GM19099 (cell line): ENCODE measurements around the gene HEBP2.

Source experiments
- POLR2A ChIP-seq: IDR thresholded peaks from 3 replicates; pipeline ENCODE4 v1.6.1; 2011; ENCODE audit warnings: low read depth; ENCODE audit not compliant: insufficient read length; ENCODE audit errors: extremely low read depth

HEBP2 gene

GRCh38 chr6:138387577-138388368 lies 16.2 kb upstream of the HEBP2 start:
- TF ChIP-seq POLR2A = no peak

DNA sequence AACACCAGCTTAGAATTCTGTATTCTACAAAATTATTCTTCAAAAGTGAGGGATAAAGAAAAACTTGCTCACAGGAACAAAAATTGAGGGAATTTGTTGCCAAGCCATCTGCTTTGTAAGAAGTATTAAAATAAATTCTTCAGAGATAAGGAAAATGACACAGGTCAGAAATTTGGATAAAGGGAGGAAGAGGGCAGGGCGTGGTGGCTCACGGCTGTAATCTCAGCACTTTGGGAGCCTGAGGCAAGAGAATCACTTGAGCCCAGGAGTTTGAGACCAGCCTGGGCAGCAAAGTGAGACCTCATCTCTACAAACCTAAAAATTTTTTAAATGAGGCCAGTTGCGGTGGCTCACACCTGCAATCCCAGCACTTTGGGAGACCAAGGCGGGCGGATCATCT lies 14.5 kb upstream of the HEBP2 start:
- no peak for TF ChIP-seq POLR2A

- TF ChIP-seq POLR2A = no peak
These were observed 9.9 kb upstream of the HEBP2 start for GRCh38 chr6:138393871-138394783.

- no peak for TF ChIP-seq POLR2A
These were observed 7.3 kb upstream of the HEBP2 start for GRCh38 chr6:138396709-138397108.

DNA sequence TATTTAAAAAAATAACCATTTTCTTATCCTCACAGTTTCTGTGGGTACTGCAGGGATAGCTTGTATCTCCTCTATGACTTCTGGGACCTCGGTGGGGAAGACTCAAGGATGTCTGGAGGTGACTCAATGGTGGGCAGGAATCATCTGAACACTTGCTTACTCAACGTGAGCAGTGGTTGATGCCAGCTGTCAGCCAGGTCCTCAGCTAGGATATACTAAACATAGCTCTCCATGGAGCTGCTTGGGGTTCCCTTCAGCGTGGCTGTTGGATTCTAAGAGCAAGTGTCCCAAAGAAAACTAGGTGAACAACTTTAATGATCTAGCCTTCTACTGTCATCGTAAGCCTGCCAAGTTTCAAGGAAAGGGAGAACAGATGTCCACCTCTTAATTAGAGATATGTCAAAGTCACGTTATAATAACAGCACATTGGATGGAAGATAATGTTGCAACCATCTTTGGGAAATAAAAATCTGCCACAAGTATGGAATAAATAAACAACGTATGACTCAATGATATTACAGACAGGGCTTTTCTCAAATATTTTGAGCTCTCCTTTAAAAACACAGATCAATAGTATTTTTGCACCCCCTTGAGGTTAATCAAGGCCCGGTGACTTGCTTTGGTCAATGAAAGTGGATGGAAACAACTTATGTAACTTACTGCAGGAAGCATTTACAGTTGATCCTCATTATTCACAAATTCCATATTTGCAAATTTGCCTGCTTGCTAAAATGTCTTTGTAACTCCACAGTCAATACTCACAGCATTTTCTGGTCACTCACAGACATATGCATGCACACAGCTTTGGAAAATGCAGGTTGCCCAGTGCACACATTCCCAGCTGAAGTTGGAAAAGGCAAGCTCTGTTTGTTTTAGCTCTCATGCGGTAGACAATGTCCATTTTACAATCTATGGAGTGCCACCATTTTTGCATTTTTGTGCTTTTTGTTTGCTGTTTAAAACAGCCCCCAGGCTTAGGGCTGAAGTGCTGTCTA lies 6.6 kb upstream of the HEBP2 start:
- TF ChIP-seq POLR2A = no peak

DNA sequence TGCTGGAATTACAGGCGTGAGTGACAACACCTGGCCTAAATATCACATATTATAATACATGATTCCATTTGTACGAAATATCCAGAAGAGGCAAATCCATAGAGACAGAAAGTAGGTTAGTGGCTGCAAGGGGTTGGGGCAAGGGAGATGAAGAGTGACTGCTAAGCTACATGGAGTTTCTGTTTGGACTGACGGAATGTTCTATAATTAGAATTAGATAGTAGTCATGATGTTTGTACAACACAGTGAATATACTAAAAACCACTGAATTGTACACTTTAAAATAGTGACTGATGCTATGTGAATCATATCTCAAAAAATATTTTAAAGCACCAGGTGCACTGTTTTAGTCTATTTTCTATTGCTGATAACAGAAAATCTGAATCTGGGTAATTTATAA lies 3.7 kb upstream of the HEBP2 start:
- no peak for TF ChIP-seq POLR2A

GRCh38 chr6:138401960-138402837 lies 1.8 kb upstream of the HEBP2 start:
- TF ChIP-seq POLR2A = no peak

GRCh38 chr6:138402838-138403187 lies 1.2 kb upstream of the HEBP2 start:
- no peak for TF ChIP-seq POLR2A

- no peak for TF ChIP-seq POLR2A
These were observed 661 bp upstream of the HEBP2 start for GRCh38 chr6:138403324-138403800.

- TF ChIP-seq POLR2A = no peak
These were observed 779 bp downstream of the HEBP2 start for GRCh38 chr6:138404666-138405337.

DNA sequence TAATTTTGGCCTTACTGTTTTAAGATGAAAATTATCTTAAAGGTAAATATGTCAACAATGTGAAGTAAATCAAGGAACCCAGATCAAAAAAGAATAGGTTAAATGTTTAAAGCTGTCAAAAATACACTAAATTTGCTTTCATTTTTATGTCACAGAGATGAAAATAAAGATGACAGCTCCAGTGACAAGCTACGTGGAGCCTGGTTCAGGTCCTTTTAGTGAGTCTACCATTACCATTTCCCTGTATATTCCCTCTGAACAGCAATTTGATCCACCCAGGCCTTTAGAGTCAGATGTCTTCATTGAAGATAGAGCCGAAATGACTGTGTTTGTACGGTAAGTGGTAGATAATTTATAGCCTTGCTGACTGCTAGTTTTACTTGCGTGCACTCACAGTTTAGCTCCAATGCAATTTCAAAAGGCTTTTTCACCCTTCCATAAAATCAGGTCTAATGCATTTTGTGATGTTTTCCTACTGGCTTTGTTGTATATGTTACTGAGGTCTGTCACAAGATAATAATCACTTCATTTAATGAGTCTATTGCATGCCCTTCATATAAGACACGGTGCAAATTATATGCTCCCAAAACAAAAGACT lies 1.9 kb downstream of the HEBP2 start:
- TF ChIP-seq POLR2A = no peak

DNA sequence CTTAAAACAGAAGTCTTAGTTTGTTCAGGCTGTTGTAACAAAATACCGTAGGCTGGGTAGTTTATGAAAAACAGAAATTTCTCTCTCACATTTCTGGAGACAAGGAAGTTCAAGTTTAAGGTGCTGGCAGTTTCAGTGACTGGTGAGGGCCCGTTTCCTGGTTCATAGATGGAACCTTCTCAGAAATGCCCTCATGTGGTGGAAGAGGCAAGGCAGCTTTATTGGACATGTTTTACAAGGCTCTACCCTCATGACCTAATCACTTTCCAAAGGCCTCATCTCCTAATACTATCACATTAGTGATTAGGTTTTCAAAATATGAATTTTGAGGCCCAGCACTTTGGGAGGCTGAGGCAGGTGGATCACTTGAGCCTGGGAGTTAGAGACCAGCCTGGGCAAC lies 2.4 kb downstream of the HEBP2 start:
- no peak for TF ChIP-seq POLR2A

DNA sequence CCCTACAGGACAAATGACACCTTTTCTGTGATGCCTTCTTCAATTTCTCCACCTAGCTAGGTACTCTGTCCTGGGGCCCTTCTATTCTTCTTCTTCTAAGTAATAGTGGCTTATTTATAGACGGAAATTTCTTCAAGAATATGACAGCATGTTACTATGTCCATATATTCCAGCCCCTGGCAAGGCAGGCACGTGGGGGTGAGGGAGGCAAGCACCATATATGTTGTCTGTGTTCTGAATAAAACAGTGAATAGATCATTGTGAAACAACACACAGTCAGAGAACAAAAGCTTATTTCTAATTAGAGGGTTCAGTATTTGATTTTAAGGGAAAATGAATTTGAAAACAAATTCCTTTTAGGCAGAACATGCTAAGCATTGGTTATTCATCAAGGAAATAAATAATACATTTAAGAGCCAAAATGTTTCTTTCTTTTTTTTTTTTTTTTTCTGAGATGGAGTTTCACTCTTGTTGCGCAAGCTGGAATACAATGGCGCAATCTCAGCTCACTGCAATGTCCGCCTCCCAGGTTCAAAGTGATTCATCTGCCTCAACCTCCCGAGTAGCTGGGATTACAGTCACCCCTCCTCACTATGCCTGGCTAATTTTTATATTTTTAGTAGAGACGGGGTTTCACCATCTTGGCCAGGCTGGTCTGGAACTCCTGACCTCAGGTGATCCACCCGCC lies 6.2 kb downstream of the HEBP2 start:
- no peak for TF ChIP-seq POLR2A
